Loucy (cell line): ENCODE data around the gene EMC10.

Experiments
- CTCF ChIP-seq: fragments of 200-600 bp; sonication (generic); conservative IDR thresholded peaks from 2 replicates; pipeline ENCODE4 v1.5.1; 2014; ENCODE audit warnings: mild to moderate bottlenecking, antibody characterized with exemption, low read length
- EZH2phosphoT487 ChIP-seq: fragments of 200-600 bp; IDR thresholded peaks from 2 replicates; pipeline ENCODE4 v1.6.1; 2018; ENCODE audit warnings: antibody characterized with exemption, mild to moderate bottlenecking, moderate library complexity, borderline replicate concordance

GRCh38 chr19:50512112-50512998, 36.0 kb downstream of the EMC10 start:
- TF ChIP-seq CTCF (no peak), EZH2phosphoT487 (no peak)
